Ishikawa (cell line): ENCODE measurements around the gene UNCX.

Source experiments
- CEBPB ChIP-seq: IDR thresholded peaks from 2 replicates; pipeline ENCODE4 v1.6.1; 2012
- CREB1 ChIP-seq: IDR thresholded peaks from 2 replicates; pipeline ENCODE4 v1.6.1; 2012; ENCODE audit warnings: low read depth
- EGR1 ChIP-seq: IDR thresholded peaks from 2 replicates; pipeline ENCODE4 v1.6.1; 2012
- EP300 ChIP-seq: IDR thresholded peaks from 2 replicates; pipeline ENCODE4 v1.6.1; 2012; ENCODE audit warnings: borderline replicate concordance
- FOXM1 ChIP-seq: IDR thresholded peaks from 2 replicates; pipeline ENCODE4 v1.6.1; 2012; ENCODE audit warnings: low read depth, borderline replicate concordance
- MAX ChIP-seq: IDR thresholded peaks from 2 replicates; pipeline ENCODE4 v1.6.1; 2012
- NFIC ChIP-seq: IDR thresholded peaks from 2 replicates; pipeline ENCODE4 v1.6.1; 2012
- RAD21 ChIP-seq: IDR thresholded peaks from 2 replicates; pipeline ENCODE4 v1.6.1; 2012; ENCODE audit warnings: low read depth
- REST ChIP-seq: IDR thresholded peaks from 2 replicates; pipeline ENCODE4 v1.6.1; 2012; ENCODE audit warnings: low read depth, mild to moderate bottlenecking
- TAF1 ChIP-seq: IDR thresholded peaks from 2 replicates; pipeline ENCODE4 v1.6.1; 2012; ENCODE audit warnings: low read depth, mild to moderate bottlenecking
- TCF12 ChIP-seq: IDR thresholded peaks from 2 replicates; pipeline ENCODE4 v1.6.1; 2012; ENCODE audit warnings: low read depth
- TEAD4 ChIP-seq: IDR thresholded peaks from 2 replicates; pipeline ENCODE4 v1.6.1; 2012
- USF1 ChIP-seq: IDR thresholded peaks from 2 replicates; pipeline ENCODE4 v1.6.1; 2012
- YY1 ChIP-seq: IDR thresholded peaks from 2 replicates; pipeline ENCODE4 v1.6.1; 2012; ENCODE audit warnings: low read depth
- ZBTB7A ChIP-seq: IDR thresholded peaks from 2 replicates; pipeline ENCODE4 v1.6.1; 2012; ENCODE audit warnings: low read depth

The UNCX gene

DNA sequence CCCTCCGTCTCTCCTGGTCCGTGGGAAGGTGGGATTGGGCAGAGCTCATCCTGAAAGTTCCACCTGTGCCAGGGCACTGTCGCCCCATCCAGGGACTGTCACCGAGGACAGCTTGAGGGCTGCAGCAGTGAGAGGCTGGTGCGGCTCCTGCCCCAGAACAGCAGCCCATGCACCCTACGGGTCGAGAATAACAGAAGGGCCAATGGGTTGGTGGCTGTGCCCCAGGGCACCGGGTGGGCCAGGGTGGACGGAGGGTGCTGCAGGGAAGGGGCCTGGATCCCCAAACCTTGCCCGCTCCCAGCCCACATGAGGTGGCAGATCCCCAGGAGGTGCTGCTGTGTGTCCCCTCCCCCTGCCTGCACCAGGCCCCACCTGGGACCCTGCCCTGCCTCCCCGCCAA lies 23.9 kb downstream of the UNCX start:
- no peak for TF ChIP-seq FOXM1
- no peak for TF ChIP-seq RAD21
- TF ChIP-seq TCF12, result no peak
- no peak for TF ChIP-seq USF1
- TF ChIP-seq EP300, result no peak
- no peak for TF ChIP-seq YY1
- no peak for TF ChIP-seq CEBPB
- no peak for TF ChIP-seq NFIC
- TF ChIP-seq MAX, result no peak
- no peak for TF ChIP-seq EGR1
- TF ChIP-seq TAF1, result no peak
- no peak for TF ChIP-seq CREB1
- no peak for TF ChIP-seq ZBTB7A
- TF ChIP-seq TEAD4, result no peak
- TF ChIP-seq REST, result no peak

- TF ChIP-seq NFIC (no peak), TAF1 (no peak), EGR1 (no peak), REST (no peak), TEAD4 (no peak), CEBPB (no peak), MAX (no peak), TCF12 (no peak), ZBTB7A (no peak), CREB1 (no peak), YY1 (no peak), RAD21 (no peak), USF1 (no peak), EP300 (no peak), FOXM1 (no peak)
Observed at GRCh38 chr7:1257221-1257620, 24.5 kb downstream of the UNCX start.

- TF ChIP-seq TCF12 (no peak), NFIC (no peak), EP300 (no peak), ZBTB7A (no peak), FOXM1 (no peak), TAF1 (no peak), CREB1 (no peak), RAD21 (no peak), MAX (no peak), REST (no peak), TEAD4 (no peak), CEBPB (no peak), YY1 (no peak)
Observed at GRCh38 chr7:1257863-1258262, 25.2 kb downstream of the UNCX start.

DNA sequence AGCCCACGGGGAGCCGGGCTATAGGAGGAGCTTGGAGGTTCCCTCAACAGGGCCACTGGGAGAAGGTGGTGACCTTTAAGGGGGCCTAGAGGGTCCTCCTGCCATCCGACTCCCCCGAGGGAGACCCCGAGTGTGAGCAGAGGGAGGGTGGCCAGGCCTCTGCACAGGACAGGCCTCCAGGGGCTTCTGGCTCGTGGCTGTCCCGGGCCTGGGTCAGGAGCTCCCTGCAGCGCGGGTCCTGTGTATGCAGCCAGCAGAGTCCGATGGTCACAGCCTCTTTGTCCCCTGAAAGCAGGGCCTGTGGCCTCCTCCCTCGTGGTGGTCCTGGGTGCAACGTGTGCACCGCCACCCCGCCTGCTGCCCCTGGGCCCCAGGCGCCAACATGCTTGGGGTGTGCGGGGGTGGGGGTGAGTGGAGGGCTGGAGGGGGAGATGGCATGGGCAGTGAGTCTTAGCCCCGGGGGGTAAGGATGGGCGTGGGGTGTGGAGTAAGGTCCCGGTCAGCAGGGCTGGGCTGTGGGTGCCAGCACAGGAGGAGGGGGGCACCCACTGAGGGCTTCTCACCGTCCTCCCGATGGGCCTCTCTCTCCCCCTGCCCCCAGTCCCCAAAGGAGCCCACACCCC lies 27.1 kb downstream of the UNCX start:
- TF ChIP-seq MAX, result no peak
- TF ChIP-seq YY1, result no peak
- no peak for TF ChIP-seq CREB1
- TF ChIP-seq REST, result no peak
- no peak for TF ChIP-seq TAF1
- no peak for TF ChIP-seq TEAD4
- TF ChIP-seq FOXM1, result no peak
- TF ChIP-seq RAD21, result no peak
- TF ChIP-seq USF1, result no peak
